ENCODE data around the gene CEP350.
"Not testable (repeated sequence)": the region's sequence is repeated elsewhere in the genome, so short reads cannot be mapped to it uniquely, and the experiment has no call there.

Gene CEP350

DNA sequence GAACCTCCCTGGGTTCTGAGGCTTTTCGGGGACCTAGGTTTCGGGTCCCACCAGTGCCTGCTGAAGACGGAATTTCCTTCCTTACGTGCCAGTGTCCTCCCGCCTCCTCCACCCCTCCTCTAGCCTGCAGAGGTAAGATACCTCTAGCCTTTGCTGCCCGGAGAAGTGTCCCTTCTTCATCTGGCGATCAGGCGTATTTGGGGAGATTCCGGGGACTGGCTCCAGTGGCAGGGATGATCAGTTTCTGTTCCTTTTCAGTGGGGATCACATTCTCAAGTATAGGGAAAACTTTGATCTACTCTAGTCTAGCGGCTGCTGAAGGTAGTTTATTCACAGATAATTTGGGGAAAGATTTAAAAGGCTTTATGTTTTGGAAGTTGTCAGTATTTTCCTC lies 674 bp downstream of the CEP350 start:
- Histone ChIP-seq H3K36me3 (ENCODE audit: insufficient read depth, low read length) (no peaks in the 10 kb centered on the region), H3K4me3 (peak overlapping the region; percentile 91), H3K27ac (peak overlapping the region; percentile 74; the same call in 1 of the 2 replicates), H3K9ac (ENCODE audit: insufficient read length) (peak overlapping the region; percentile 96), H3K9me3 (ENCODE audit: low read depth, low read length) (no peaks in the 10 kb centered on the region)
- no peak for DNase-seq (ENCODE audit: low read depth, low spot score)
- no peak for TF ChIP-seq FOXP2 (optimal IDR thresholded peaks at IDR 0.05; ENCODE audit: control extremely low read depth, extremely low read length, insufficient read depth)
- no peak for TF ChIP-seq EZH2 (IDR thresholded peaks at IDR 0.05)
- no peak for TF ChIP-seq POLR2AphosphoS5 (IDR thresholded peaks at IDR 0.05; ENCODE audit: borderline replicate concordance, low read depth, low read length)

DNA sequence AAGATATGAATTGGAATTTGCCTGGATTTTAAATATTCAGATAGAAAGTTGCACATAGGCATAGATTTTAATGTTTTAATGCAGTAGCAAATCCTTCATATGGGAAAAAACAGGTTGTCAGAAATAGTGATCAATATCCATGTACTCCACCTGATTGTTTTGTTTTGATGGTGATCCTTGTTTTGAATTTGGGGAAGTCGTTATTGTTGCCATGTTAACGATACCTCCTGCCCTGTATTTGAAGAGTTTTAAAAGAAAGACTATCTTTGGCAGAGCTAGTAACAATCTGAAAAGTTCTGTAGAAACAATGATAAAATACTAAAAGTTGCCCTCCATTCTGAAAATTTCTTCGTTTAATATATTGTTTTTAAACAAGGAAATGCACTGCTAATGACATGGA lies 1.1 kb downstream of the CEP350 start:
- no peaks in the 10 kb centered on the region for H3K36me3 ChIP-seq (ENCODE audit: insufficient read depth, low read length)
- peak overlapping the region; percentile 96 for H3K9ac ChIP-seq (ENCODE audit: insufficient read length)
- TF ChIP-seq POLR2AphosphoS5 (IDR thresholded peaks at IDR 0.05; ENCODE audit: borderline replicate concordance, low read depth, low read length): no peak
- TF ChIP-seq EZH2 (IDR thresholded peaks at IDR 0.05): no peak
- TF ChIP-seq FOXP2 (optimal IDR thresholded peaks at IDR 0.05; ENCODE audit: control extremely low read depth, extremely low read length, insufficient read depth): no peak
- DNase-seq (ENCODE audit: low read depth, low spot score): no peak
- H3K4me3 ChIP-seq: peak overlapping the region; percentile 91
- no peak overlapping the region for H3K27ac ChIP-seq
- H3K9me3 ChIP-seq (ENCODE audit: low read depth, low read length): no peaks in the 10 kb centered on the region

DNA sequence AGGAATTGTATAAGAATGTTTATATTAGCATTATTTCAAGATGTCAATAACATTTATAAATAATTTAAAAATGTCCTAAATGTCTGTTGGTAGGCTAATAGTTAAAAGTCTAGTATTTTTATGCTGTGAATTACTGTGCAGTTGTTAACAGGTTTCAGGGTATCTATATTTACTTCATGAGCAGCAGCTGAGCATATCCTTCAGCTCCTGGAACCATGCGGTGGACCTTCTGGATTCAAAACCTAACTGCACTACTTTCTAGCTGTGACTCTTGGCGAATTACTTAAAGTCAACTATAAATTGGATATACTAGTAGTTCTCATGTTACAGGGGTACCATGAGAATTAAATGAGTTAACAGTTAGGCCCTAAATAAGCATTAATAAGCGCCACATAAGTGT lies 3.7 kb downstream of the CEP350 start:
- H3K4me3 ChIP-seq: no peak overlapping the region
- no peak for TF ChIP-seq FOXP2 (optimal IDR thresholded peaks at IDR 0.05; ENCODE audit: control extremely low read depth, extremely low read length, insufficient read depth)
- no peak for TF ChIP-seq POLR2AphosphoS5 (IDR thresholded peaks at IDR 0.05; ENCODE audit: borderline replicate concordance, low read depth, low read length)
- no peak for TF ChIP-seq EZH2 (IDR thresholded peaks at IDR 0.05)

DNA sequence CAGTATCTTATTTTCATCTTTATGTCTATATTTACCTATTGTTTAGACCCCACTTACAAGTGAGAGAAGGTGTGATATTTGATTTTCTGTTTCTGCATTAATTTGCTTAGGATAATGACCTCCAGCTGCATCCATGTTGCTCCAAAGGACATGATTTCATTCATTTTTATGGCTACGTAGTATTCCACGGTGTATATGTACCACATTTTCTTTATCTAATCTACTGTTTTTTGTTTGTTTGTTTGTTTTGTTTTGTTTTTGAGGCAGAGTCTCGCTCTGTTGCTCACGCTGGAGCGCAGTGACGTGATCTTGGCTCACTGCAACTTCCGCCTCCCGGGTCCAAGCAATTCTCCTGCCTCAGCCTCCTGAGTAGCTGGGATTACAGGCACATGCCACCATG lies 7.6 kb downstream of the CEP350 start:
- not testable (repeated sequence) for H3K9me3 ChIP-seq (ENCODE audit: low read depth, low read length); H3K4me3 ChIP-seq; H3K9ac ChIP-seq (ENCODE audit: insufficient read length); H3K36me3 ChIP-seq (ENCODE audit: insufficient read depth, low read length); DNase-seq (ENCODE audit: low read depth, low spot score); H3K27ac ChIP-seq

More for the DNA sequence above, 3.7 kb downstream of the CEP350 start:
- peak overlapping the region; percentile 28 for H3K9ac ChIP-seq (ENCODE audit: insufficient read length)
- H3K9me3 ChIP-seq (ENCODE audit: low read depth, low read length): no peaks in the 10 kb centered on the region; the same call in 1 of the 2 replicates
- H3K27ac ChIP-seq: peak overlapping the region; percentile 17; the same call in 1 of the 2 replicates
- no peak for DNase-seq (ENCODE audit: low read depth, low spot score)
- H3K36me3 ChIP-seq (ENCODE audit: insufficient read depth, low read length): peaks cover 6% of the 10 kb centered on the region

DNA sequence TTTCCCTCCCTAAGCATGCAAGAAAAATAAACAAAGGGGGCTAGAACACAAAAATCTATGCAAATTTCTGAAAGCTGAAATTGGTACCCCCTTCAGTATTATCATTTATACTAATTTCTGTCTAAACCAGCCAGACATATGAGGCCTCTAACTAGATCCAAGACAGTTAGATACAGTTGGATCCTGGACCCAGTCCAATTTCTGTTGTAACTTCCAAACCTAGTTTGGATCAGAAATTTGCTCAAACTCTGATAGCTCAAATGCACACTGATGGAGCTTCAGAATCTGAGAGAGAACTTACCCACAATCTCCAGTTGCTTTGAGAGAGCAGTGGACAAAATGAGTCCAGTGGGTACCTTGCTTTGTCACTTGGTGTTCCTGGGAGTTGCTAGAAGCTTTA lies 11.9 kb downstream of the CEP350 start:
- Histone ChIP-seq H3K4me3 (no peak overlapping the region), H3K9me3 (ENCODE audit: low read depth, low read length) (no peaks in the 10 kb centered on the region; the same call in 1 of the 2 replicates), H3K36me3 (ENCODE audit: insufficient read depth, low read length) (peaks cover 1% of the 10 kb centered on the region), H3K9ac (ENCODE audit: insufficient read length) (no peak overlapping the region), H3K27ac (no peak overlapping the region)
- no peak for DNase-seq (ENCODE audit: low read depth, low spot score)
- no peak for TF ChIP-seq FOXP2 (optimal IDR thresholded peaks at IDR 0.05; ENCODE audit: control extremely low read depth, extremely low read length, insufficient read depth)
- TF ChIP-seq POLR2AphosphoS5 (IDR thresholded peaks at IDR 0.05; ENCODE audit: borderline replicate concordance, low read depth, low read length): no peak
- TF ChIP-seq EZH2 (IDR thresholded peaks at IDR 0.05): no peak

DNA sequence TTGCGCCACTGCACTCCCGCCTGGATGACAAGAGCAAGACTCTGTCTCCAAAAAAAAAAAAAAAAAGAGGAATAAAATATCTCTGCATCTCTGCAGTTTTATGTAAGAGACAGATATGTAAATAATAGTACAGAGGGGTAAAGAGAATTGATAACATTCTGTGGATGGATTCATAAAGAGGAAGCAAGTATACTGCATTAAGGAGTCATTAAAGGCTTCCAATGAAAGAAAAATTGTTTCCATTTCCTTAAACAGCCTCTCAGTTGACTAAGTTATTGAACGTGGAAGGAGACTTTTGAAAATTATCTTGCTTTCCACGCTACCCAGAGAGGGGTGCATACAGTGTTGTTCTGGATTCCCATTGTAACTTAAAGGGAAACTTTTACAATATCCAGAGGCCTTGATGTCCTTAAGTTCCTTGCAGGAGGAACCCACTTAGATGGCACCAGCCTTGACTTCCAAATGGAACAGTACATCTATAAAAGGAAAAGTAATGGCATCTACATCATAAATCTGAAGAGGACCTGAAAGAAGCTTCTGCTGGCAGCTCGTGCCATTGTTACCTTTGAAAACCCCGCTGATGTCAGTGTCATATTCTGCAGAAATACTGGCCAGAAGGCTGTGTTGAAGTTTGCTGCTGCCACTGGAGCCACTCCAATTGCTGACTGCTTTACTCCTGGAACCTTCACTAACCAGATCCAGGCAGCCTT lies 13.8 kb downstream of the CEP350 start:
- no peaks in the 10 kb centered on the region for H3K36me3 ChIP-seq (ENCODE audit: insufficient read depth, low read length)
- H3K4me3 ChIP-seq: no peak overlapping the region
- no peak overlapping the region for H3K9ac ChIP-seq (ENCODE audit: insufficient read length)
- no peak overlapping the region for H3K27ac ChIP-seq
- no peaks in the 10 kb centered on the region; the same call in 1 of the 2 replicates for H3K9me3 ChIP-seq (ENCODE audit: low read depth, low read length)
- no peak for DNase-seq (ENCODE audit: low read depth, low spot score)
- TF ChIP-seq FOXP2 (optimal IDR thresholded peaks at IDR 0.05; ENCODE audit: control extremely low read depth, extremely low read length, insufficient read depth) (no peak), EZH2 (IDR thresholded peaks at IDR 0.05) (no peak), POLR2AphosphoS5 (IDR thresholded peaks at IDR 0.05; ENCODE audit: borderline replicate concordance, low read depth, low read length) (no peak)

DNA sequence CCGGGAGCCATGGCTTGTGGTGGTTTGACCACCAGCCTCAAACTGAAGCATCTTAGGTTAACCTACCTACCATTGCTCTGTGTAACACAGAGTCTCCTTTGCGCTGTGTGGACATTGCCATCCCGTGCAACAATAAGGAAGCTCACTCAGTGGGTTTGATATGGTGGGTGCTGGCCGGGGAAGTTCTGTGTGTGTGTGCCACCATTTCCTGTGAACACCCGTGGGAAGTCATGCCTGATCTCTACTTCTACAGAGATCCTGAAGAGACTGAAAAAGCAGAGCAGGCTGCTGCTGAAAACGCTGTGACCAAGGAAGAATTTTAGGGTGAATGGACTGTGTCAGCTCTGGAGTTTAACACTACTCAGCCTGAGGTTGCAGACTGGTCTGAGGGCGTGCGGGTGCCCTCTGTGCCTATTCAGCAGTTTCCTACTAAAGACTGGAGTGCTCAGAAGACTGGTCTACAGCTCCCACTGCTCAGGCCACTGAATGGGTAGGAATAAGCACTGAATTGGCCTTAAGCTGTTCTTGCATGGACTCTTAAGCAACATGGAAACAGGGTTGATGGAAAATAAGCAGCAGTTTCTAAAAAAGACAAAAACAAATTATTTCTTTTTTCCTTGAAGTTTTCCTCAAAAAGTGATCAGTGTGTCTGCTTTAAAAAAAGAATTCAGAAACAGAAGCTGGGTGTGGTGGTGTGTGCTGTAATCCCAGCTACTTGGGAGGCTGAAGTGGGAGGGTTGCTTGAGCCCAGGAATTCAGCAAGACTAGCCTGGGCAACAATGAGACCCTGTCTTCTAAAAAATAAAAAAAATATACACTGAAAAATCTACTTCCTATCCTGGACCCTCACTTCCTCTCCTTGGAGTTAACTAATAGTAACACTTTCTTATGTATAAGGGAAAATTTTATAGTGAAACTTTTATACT lies 14.6 kb downstream of the CEP350 start:
- no peak overlapping the region for H3K4me3 ChIP-seq
- DNase-seq (ENCODE audit: low read depth, low spot score): no peak
- no peaks in the 10 kb centered on the region for H3K36me3 ChIP-seq (ENCODE audit: insufficient read depth, low read length)
- TF ChIP-seq FOXP2 (optimal IDR thresholded peaks at IDR 0.05; ENCODE audit: control extremely low read depth, extremely low read length, insufficient read depth): no peak
- no peak overlapping the region for H3K9ac ChIP-seq (ENCODE audit: insufficient read length)
- H3K27ac ChIP-seq: no peak overlapping the region
- H3K9me3 ChIP-seq (ENCODE audit: low read depth, low read length): no peaks in the 10 kb centered on the region; the same call in 1 of the 2 replicates

DNA sequence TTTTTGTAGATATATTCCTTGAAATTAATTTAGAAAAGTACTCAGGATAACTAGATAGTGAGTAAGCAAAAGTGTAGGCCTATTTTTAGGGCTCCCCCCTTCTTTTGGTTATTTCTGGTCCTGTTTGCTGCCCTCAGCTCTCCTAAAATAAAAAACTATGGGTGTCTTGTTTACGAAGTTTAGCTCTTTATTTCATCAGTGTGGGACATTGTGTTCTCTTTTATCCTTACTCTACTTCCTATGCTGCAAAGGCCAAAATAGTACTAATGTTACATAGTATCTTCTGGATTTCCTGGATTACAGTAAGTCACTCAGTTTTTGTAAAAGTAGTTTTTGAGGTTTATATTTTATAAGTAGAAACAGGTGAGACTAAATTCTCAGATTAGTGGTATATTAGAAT lies 15.4 kb downstream of the CEP350 start:
- no peak overlapping the region for H3K27ac ChIP-seq
- TF ChIP-seq POLR2AphosphoS5 (IDR thresholded peaks at IDR 0.05; ENCODE audit: borderline replicate concordance, low read depth, low read length): no peak
- no peak for TF ChIP-seq FOXP2 (optimal IDR thresholded peaks at IDR 0.05; ENCODE audit: control extremely low read depth, extremely low read length, insufficient read depth)
- no peak for TF ChIP-seq EZH2 (IDR thresholded peaks at IDR 0.05)
- no peaks in the 10 kb centered on the region for H3K36me3 ChIP-seq (ENCODE audit: insufficient read depth, low read length)
- no peaks in the 10 kb centered on the region; the same call in 1 of the 2 replicates for H3K9me3 ChIP-seq (ENCODE audit: low read depth, low read length)
- H3K4me3 ChIP-seq: no peak overlapping the region
- DNase-seq (ENCODE audit: low read depth, low spot score): no peak
- no peak overlapping the region for H3K9ac ChIP-seq (ENCODE audit: insufficient read length)
